Choroid plexus epithelial cell (primary cell): Measurements from ENCODE around the gene CBARP.

Source experiments
- DNase-seq: peaks from one replicate; pipeline ENCODE4 v3.0.0-alpha.2; 2010; ENCODE audit warnings: low read depth
- H3K4me3 ChIP-seq: 2 replicates; pipeline ENCODE4 v1.5.1; 2011; ENCODE audit warnings: low read depth, mild to moderate bottlenecking, control low read depth, low read length, moderate library complexity
- TF ChIP-seq, protein P1 (sequence below): conservative IDR thresholded peaks from 2 replicates; pipeline ENCODE4 v1.5.1; 2011; ENCODE audit warnings: low read depth, mild to moderate bottlenecking, control low read depth, inconsistent platforms, low read length, moderate library complexity

CBARP gene

DNA sequence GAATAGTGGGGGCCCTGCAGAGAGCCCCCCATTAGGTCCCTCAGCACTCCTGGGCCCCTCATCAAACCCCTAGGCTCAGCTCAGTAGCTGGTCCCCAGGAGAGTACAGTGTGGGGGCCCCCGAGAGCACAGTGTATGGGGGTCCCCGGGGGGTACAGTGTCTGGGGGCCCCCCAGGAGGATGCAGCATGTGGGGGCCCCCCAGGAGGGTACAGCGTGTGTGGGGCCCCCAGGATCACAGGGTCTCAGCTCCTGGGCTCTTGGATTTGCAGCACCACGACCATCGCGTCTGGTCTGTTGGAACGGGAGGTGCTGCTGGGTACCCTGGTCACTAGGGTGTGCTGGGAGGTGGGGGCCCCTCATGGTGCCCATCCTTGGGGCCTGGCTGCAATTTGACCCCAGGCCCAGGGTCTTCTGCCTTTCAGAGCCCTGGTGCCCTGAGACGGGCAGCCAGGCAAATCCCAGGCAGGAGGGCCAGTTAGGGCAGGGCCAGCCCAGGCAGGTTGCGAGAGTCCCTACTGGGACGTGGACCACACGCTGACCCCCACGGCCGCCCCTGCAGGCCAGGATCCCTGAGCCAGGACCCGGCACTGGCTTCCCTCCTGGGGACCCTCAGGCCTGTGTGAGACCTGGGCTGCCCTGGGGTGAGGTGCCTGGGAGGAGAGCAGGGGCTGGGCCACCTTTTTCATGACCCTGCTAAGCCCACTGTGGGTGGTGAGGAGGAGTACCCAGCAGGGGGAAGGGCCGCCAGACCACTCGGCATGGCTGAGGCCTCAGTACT, 13.6 kb downstream of the CBARP start:
- H3K4me3 ChIP-seq = no peak overlapping the region
- no peak for DNase-seq
- TF ChIP-seq, protein P1, sequence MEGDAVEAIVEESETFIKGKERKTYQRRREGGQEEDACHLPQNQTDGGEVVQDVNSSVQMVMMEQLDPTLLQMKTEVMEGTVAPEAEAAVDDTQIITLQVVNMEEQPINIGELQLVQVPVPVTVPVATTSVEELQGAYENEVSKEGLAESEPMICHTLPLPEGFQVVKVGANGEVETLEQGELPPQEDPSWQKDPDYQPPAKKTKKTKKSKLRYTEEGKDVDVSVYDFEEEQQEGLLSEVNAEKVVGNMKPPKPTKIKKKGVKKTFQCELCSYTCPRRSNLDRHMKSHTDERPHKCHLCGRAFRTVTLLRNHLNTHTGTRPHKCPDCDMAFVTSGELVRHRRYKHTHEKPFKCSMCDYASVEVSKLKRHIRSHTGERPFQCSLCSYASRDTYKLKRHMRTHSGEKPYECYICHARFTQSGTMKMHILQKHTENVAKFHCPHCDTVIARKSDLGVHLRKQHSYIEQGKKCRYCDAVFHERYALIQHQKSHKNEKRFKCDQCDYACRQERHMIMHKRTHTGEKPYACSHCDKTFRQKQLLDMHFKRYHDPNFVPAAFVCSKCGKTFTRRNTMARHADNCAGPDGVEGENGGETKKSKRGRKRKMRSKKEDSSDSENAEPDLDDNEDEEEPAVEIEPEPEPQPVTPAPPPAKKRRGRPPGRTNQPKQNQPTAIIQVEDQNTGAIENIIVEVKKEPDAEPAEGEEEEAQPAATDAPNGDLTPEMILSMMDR = no peak

DNA sequence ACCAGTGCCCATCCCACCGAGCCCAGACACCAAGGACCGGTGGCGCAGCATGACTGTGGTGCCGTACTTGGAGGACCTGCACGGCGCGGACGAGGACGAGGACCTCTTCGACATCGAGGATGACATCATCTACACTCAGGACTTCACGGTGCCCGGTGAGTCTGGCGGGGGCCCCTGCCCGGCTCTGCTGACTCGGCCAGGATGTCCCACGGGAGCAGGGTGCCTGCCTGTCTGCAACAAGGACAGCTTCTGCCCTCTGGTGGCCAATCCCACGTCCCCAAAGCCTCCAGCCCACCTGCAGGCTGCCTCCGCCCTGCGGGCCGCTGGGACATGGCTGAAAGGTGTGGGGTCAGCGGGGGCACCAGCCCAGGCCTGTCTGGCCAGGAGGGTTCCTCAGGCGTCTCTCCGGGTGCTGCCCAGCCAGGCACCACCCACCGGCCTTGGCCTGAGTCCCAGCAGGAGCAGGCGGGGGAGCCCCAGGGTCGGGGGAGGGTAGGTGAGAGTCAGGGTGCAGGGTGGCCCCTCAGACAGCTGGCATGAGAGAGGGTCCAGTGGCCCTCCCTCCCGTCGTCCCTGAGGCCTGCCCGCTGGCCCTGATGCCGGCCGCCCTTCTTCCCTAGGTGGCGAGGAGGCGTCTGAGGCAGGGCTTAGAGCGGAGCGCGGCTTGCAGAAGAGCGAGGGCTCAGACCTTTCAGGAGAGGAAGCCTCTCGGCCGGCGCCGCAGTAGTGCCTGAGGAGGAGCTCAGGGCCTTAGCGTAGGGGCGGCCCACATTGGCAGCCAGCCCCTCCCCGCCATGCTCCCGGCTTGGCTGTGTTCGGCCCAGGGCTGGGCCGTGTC, 14.6 kb downstream of the CBARP start:
- TF ChIP-seq, protein P1 = peak; percentile 62
- no peak overlapping the region for H3K4me3 ChIP-seq
- DNase-seq = peak; percentile 54

DNA sequence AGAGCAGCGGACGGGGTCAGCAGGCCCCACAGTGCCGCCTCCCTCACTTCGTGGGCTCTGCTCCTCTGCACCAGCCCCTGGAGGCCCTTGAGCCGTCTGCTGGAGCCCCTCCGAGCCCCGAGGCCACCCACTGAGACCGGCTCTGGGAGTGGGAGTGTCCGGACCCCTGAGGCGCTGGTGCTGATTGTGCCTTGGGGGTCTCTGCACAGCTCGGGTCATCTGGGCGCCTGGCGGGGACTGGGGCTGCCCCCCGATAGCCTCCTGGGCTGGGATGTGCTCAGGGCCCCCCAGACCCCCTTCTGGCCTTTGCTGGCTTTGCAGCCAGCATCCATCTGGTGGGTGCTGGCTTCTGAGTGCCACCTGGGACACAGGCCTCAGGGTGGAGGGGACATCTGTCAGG, 15.4 kb downstream of the CBARP start:
- no peak overlapping the region for H3K4me3 ChIP-seq
- DNase-seq = no peak
- TF ChIP-seq, protein P1 = peak; percentile 26

DNA sequence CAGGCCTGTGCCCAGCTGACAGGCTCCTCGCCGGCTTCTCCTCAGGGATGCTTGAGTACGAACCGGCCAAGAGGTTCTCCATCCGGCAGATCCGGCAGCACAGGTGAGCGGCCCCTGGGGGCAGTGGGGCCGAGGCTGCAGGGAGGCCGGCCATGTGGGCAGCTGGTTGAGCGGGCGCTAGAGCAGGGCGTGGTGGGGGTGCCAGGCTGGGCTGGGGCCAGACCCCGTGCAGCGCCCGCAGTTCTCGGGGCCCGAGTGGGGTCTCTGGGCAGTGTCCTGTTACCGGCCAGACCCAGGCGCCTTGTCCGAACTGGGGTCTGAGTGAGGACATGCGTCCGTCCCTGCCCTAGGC, 15.9 kb downstream of the CBARP start:
- no peak for DNase-seq
- TF ChIP-seq, protein P1 = no peak
- H3K4me3 ChIP-seq = no peak overlapping the region

DNA sequence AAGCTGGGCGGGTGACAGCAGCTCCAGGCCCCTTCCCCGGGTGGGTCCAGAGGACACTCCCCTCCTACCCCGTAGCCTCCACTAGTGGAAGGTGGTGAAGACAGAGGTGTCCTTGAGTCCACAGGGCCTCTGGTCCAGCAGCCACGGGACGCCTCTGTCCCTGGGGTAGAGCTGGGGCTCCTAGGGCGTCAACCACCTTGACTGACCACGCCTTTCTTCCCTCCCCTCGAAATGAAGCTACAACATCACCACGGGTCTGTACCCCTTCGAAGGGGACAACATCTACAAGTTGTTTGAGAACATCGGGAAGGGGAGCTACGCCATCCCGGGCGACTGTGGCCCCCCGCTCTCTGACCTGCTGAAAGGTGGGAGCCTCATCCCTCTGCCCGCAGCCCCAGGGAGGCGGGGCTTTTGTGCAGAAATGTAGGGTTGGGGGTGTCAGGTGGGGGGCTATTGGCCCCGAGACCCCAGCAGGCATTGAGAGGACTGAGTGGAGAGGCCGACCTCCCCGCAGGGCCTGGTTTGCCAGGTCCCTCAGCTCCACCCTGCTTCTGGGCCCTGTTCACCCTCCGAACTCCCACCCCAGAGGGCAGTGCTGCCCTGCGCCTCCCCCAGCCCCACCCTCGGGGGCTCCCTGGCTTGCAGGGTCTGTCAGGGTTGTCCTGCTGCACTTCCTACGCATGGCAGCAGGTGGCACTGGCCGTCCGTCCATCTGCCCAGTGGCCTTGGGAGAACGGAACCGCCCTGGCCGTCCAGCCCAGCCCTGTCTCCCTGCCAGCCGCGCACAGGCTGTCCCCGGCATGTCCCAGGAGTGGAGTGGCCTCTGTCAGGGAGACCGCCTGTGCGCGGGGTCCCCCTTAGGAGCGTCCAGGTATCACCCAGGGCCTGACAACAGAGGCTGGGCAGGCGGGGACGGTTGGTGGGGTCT, 16.6 kb downstream of the CBARP start:
- TF ChIP-seq, protein P1 = peak; percentile 70
- no peak overlapping the region for H3K4me3 ChIP-seq
- DNase-seq = peak; percentile 62

DNA sequence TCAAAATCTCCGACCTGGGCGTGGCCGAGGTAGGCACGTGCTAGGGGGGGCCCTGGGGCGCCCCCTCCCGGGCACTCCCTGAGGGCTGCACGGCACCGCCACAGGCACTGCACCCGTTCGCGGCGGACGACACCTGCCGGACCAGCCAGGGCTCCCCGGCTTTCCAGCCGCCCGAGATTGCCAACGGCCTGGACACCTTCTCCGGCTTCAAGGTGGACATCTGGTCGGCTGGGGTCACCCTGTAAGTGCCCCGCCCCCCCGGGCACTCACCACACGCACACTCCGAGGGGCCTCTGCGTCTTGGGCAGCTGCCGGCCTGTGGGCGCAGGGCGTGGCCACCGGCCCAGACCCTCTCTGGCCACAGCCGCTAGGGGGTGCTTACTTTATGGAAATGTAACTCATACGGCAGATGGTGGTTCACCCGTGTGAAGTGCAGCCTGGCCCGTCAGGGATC, 17.3 kb downstream of the CBARP start:
- no peak for DNase-seq
- TF ChIP-seq, protein P1 = peak; percentile 11
- H3K4me3 ChIP-seq = no peak overlapping the region
